Measurements from ENCODE around the gene DLG2. TPM values are rescaled to one million over a fixed set of nuclear protein-coding genes. Genes with fewer than 3 reads are reported as not detected.

DLG2 gene
- total and polyA plus RNA-seq, 2 of the 8 experiments (the other 6 are each of a cell fraction or from before 2014, with no cell fraction given), result 1.7 to 14.3 TPM

GRCh38 chr11:83855237-83855636 is 1771.9 kb downstream of the DLG2 start (continued):
- TF ChIP-seq, protein P1, sequence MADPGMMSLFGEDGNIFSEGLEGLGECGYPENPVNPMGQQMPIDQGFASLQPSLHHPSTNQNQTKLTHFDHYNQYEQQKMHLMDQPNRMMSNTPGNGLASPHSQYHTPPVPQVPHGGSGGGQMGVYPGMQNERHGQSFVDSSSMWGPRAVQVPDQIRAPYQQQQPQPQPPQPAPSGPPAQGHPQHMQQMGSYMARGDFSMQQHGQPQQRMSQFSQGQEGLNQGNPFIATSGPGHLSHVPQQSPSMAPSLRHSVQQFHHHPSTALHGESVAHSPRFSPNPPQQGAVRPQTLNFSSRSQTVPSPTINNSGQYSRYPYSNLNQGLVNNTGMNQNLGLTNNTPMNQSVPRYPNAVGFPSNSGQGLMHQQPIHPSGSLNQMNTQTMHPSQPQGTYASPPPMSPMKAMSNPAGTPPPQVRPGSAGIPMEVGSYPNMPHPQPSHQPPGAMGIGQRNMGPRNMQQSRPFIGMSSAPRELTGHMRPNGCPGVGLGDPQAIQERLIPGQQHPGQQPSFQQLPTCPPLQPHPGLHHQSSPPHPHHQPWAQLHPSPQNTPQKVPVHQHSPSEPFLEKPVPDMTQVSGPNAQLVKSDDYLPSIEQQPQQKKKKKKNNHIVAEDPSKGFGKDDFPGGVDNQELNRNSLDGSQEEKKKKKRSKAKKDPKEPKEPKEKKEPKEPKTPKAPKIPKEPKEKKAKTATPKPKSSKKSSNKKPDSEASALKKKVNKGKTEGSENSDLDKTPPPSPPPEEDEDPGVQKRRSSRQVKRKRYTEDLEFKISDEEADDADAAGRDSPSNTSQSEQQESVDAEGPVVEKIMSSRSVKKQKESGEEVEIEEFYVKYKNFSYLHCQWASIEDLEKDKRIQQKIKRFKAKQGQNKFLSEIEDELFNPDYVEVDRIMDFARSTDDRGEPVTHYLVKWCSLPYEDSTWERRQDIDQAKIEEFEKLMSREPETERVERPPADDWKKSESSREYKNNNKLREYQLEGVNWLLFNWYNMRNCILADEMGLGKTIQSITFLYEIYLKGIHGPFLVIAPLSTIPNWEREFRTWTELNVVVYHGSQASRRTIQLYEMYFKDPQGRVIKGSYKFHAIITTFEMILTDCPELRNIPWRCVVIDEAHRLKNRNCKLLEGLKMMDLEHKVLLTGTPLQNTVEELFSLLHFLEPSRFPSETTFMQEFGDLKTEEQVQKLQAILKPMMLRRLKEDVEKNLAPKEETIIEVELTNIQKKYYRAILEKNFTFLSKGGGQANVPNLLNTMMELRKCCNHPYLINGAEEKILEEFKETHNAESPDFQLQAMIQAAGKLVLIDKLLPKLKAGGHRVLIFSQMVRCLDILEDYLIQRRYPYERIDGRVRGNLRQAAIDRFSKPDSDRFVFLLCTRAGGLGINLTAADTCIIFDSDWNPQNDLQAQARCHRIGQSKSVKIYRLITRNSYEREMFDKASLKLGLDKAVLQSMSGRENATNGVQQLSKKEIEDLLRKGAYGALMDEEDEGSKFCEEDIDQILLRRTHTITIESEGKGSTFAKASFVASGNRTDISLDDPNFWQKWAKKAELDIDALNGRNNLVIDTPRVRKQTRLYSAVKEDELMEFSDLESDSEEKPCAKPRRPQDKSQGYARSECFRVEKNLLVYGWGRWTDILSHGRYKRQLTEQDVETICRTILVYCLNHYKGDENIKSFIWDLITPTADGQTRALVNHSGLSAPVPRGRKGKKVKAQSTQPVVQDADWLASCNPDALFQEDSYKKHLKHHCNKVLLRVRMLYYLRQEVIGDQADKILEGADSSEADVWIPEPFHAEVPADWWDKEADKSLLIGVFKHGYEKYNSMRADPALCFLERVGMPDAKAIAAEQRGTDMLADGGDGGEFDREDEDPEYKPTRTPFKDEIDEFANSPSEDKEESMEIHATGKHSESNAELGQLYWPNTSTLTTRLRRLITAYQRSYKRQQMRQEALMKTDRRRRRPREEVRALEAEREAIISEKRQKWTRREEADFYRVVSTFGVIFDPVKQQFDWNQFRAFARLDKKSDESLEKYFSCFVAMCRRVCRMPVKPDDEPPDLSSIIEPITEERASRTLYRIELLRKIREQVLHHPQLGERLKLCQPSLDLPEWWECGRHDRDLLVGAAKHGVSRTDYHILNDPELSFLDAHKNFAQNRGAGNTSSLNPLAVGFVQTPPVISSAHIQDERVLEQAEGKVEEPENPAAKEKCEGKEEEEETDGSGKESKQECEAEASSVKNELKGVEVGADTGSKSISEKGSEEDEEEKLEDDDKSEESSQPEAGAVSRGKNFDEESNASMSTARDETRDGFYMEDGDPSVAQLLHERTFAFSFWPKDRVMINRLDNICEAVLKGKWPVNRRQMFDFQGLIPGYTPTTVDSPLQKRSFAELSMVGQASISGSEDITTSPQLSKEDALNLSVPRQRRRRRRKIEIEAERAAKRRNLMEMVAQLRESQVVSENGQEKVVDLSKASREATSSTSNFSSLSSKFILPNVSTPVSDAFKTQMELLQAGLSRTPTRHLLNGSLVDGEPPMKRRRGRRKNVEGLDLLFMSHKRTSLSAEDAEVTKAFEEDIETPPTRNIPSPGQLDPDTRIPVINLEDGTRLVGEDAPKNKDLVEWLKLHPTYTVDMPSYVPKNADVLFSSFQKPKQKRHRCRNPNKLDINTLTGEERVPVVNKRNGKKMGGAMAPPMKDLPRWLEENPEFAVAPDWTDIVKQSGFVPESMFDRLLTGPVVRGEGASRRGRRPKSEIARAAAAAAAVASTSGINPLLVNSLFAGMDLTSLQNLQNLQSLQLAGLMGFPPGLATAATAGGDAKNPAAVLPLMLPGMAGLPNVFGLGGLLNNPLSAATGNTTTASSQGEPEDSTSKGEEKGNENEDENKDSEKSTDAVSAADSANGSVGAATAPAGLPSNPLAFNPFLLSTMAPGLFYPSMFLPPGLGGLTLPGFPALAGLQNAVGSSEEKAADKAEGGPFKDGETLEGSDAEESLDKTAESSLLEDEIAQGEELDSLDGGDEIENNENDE (IDR thresholded peaks at IDR 0.05; ENCODE audit: insufficient replicate concordance, low read length), result no peak
- no peak for TF ChIP-seq JUND (IDR thresholded peaks at IDR 0.05; ENCODE audit: low read length)
